Prostate gland (tissue), 2 donors: ENCODE data around the gene FBXL7. TPM values are rescaled to one million over a fixed set of nuclear protein-coding genes. Genes with fewer than 3 reads are reported as not detected.

ENCODE experiments used
- DNase-seq: peaks from one replicate; pipeline ENCODE4 v3.0.0-alpha.2; 2019; ENCODE audit warnings: low spot score
- H3K27ac ChIP-seq, 2 donors: fragments of 200-600 bp; sonication (generic); 2 replicates each; pipeline ENCODE4 v1.5.1; 2017 to 2019
- H3K27me3 ChIP-seq: fragments of 200-600 bp; sonication (generic); replicated peaks from 2 replicates; pipeline ENCODE4 v1.5.1; 2019; ENCODE audit not compliant: insufficient read depth
- H3K36me3 ChIP-seq, 2 donors: fragments of 200-600 bp; sonication (generic); 1 replicate in 1 of 2; 2 replicates in 1 of 2; pipeline versions ENCODE4 v1.5.1 to v1.8.1; 2017 to 2019
- H3K4me1 ChIP-seq: fragments of 200-600 bp; sonication (generic); replicated peaks from 2 replicates; pipeline ENCODE4 v1.5.1; 2019
- H3K4me3 ChIP-seq, 2 donors: fragments of 200-600 bp; sonication (generic); 2 replicates each; pipeline ENCODE4 v1.5.1; 2017 to 2019
- H3K9me3 ChIP-seq: fragments of 200-600 bp; sonication (generic); 2 replicates; pipeline ENCODE4 v1.5.1; 2017
- POLR2A ChIP-seq: fragments of 450-650 bp; IDR thresholded peaks from one replicate; pipeline ENCODE4 v1.6.1; 2016; ENCODE audit warnings: antibody characterized with exemption, mild to moderate bottlenecking
- POLR2AphosphoS5 ChIP-seq: sonication (generic); formaldehyde crosslinking; IDR thresholded peaks from one replicate; pipeline ENCODE4 v1.6.1; 2017; ENCODE audit warnings: antibody characterized with exemption
- WGBS: methylation state at CpG from one replicate; pipeline ENCODE4 v1.1.5; 2018; 5-methylcytosine and 5-hydroxymethylcytosine counted together
- intact Hi-C: fragments of 100-400 bp; cut with DNase I; formaldehyde crosslinking; loops from one replicate; pipeline ENCODE4 v1.14.2; 2022
- total RNA-seq, 2 donors: library from RNA; depleted of rRNA; stranded (reverse); fragments of >200 nt; gene quantifications; one replicate each; pipeline ENCODE4 v1.1.0, GENCODE V29; 2016
- TF ChIP-seq, protein P1 (sequence below), 4 experiments: fragments of 200-600 bp in 2 of 4; fragments of 450-650 bp in 2 of 4; sonication (generic) in 2 of 4; IDR thresholded peaks; 1 replicate in 3 of 4; 2 replicates in 1 of 4; pipeline ENCODE4 v1.5.1; 2016 to 2019; ENCODE audit warnings: antibody characterized with exemption in 4 of 4, mild to moderate bottlenecking in 2 of 4, moderate library complexity in 2 of 4

FBXL7 gene
- total RNA-seq, 2 donors from 2014 or later = 21.2 to 24.2 TPM

DNA sequence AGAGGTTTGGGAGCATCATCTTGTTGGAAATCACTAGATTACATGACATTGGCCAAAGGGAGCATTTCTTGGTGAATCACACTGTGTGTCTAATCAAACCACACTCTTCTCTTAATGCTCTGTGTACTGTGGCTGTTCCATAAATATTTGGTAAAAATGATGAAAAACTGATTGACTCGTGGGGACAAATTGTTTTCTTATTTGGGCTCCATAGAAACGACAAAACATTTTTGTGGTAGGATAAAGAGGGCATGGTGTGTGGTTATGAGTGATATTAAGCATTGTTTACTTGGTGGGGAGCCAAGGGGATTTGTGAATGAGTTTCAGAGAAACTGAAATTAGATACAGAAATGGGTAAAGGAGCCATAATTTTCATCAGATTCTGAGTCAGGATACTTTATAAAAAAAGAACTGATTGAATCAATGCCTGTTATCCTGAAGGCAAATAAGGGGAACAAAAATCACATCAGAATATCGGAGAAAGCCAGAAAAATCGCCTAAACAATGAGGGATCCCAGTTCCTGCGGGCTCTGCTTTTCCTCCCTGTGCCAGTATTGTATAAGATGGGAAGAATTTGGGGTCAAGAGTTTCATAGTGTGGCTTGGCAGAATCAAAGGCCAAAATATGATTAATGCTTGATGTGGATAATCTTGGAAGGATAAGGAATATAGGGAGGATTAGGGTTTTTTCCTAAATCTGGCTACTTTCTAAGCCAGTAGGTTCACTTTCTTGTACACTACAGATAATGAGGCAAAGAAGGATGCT, 33.3 kb downstream of the FBXL7 start:
- H3K4me1 ChIP-seq = no peaks in the 10 kb centered on the region
- H3K27ac ChIP-seq = no peak overlapping the region
- TF ChIP-seq POLR2AphosphoS5 (no peak), POLR2A (no peak)
- TF ChIP-seq, protein P1, sequence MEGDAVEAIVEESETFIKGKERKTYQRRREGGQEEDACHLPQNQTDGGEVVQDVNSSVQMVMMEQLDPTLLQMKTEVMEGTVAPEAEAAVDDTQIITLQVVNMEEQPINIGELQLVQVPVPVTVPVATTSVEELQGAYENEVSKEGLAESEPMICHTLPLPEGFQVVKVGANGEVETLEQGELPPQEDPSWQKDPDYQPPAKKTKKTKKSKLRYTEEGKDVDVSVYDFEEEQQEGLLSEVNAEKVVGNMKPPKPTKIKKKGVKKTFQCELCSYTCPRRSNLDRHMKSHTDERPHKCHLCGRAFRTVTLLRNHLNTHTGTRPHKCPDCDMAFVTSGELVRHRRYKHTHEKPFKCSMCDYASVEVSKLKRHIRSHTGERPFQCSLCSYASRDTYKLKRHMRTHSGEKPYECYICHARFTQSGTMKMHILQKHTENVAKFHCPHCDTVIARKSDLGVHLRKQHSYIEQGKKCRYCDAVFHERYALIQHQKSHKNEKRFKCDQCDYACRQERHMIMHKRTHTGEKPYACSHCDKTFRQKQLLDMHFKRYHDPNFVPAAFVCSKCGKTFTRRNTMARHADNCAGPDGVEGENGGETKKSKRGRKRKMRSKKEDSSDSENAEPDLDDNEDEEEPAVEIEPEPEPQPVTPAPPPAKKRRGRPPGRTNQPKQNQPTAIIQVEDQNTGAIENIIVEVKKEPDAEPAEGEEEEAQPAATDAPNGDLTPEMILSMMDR (IDR thresholded peaks at IDR 0.05) = no peak
- intact Hi-C loops = loop anchor here (10.0 kb wide), 1 partner anchor 271 kb away; no protein-coding TSS in a partner anchor
- no peaks in the 10 kb centered on the region for H3K36me3 ChIP-seq
- H3K27me3 ChIP-seq = no peaks in the 10 kb centered on the region
- H3K9me3 ChIP-seq = no peaks in the 10 kb centered on the region
- no peak overlapping the region for H3K4me3 ChIP-seq
- DNase-seq = no peak
- 81% methylated on average over 5 of the region's 5 CpGs for whole genome bisulfite sequencing

DNA sequence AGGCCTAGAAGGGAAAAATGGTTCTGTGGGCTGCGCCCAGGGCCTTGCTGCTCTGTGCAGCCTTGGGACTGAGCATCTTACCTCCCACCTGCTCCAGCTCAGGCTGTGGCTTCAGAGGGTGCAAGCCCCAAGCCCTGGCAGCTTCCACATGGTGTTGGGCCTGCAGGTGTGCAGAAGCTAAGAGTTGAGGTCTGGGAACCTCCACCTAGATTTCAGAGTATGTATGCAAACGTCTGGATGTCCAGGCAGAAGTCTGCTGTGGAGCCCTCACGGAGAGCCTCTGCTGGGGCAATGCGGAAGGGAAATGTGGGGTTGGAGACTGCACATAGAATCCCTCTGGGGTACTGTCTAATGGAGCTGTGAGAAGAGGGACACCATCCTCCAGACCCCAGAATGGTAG, 36.0 kb downstream of the FBXL7 start:
- H3K27me3 ChIP-seq = no peaks in the 10 kb centered on the region
- H3K9me3 ChIP-seq = no peaks in the 10 kb centered on the region
- H3K27ac ChIP-seq = no peak overlapping the region
- intact Hi-C loops = loop anchor here (10.0 kb wide), 1 partner anchor 269 kb away; no protein-coding TSS in a partner anchor
- no peak for DNase-seq
- TF ChIP-seq, protein P1 (IDR thresholded peaks at IDR 0.05) = no peak
- TF ChIP-seq POLR2A = no peak
- no peak for TF ChIP-seq POLR2AphosphoS5
- H3K36me3 ChIP-seq = no peaks in the 10 kb centered on the region
- WGBS = 91% methylated on average over 4 of the region's 4 CpGs
- no peaks in the 10 kb centered on the region for H3K4me1 ChIP-seq
- no peak overlapping the region for H3K4me3 ChIP-seq

DNA sequence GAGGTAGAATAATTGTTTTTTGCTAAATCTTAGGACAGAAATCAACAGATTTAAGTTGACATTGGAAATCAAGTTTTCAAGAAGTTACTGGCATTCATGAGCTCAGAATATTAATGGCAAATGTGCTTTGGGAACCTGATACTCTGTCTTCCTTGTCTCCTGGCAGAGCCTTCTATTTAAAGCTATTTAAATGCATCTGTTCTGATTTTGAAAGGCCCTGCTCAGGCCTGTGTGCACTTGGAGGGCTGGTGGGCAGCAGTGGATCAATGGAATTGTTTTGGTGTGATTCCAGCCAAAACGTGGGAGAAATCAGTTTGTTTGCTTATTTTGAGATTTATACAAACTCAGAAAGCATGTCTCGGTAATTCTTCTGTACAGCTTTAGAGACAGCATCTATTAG, 38.5 kb downstream of the FBXL7 start:
- DNase-seq = no peak
- Histone ChIP-seq H3K9me3 (no peaks in the 10 kb centered on the region), H3K4me1 (no peaks in the 10 kb centered on the region), H3K4me3 (no peak overlapping the region), H3K27me3 (no peaks in the 10 kb centered on the region), H3K36me3 (no peaks in the 10 kb centered on the region), H3K27ac (no peak overlapping the region)
- no peak for TF ChIP-seq POLR2A
- no peak for TF ChIP-seq POLR2AphosphoS5
- TF ChIP-seq, protein P1 (IDR thresholded peaks at IDR 0.05) = no peak
- 31% methylated on average over 2 of the region's 2 CpGs for WGBS
- intact Hi-C loops = loop anchor here (10.0 kb wide), 1 partner anchor 266 kb away; no protein-coding TSS in a partner anchor

DNA sequence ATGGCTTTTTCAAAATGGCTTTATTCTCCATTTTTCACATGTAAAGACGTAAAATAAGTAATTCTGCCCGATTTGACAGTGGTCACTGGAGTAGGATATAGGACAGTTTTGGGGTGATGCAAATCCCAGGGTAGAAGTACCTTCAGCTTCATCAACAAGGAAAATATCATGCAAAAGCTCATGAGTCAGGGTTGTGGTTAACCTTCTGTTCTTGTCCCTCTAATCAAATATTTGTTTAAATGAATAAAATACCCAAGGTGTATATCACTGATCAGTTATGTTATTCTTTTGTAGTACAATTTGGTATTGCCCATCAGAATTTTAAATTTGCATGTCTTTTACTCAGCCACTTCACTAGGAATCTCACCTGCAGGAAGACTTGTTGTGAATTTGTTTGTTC, 40.0 kb downstream of the FBXL7 start:
- DNase-seq = no peak
- no peaks in the 10 kb centered on the region for H3K36me3 ChIP-seq
- intact Hi-C loops = loop anchor here (10.0 kb wide), 1 partner anchor 265 kb away; no protein-coding TSS in a partner anchor
- H3K4me1 ChIP-seq = no peaks in the 10 kb centered on the region
- H3K9me3 ChIP-seq = no peaks in the 10 kb centered on the region
- TF ChIP-seq, protein P1 (IDR thresholded peaks at IDR 0.05) = no peak
- TF ChIP-seq POLR2A = no peak
- H3K27ac ChIP-seq = no peak overlapping the region
- H3K4me3 ChIP-seq = no peak overlapping the region
- no peaks in the 10 kb centered on the region for H3K27me3 ChIP-seq
- WGBS = 90% methylated on average over 2 of the region's 2 CpGs

DNA sequence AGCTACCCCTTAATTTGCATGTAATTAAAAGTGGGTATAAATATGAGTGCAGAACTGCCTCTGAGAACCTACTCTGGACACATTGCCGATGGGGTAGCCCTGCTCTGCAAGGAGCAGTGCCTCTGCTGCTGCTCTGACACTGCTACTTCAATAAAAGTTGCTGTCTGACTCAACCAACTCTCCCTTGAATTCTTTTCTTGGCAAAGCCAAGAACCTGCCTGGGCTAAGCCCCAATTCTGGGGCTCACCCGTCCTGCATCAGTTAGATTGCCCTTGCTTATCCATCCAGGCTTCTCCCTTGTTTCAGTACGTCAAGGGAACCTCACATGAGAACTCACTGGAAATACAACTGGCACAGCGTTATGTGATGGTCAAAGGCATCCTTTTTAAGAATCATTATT, 44.1 kb downstream of the FBXL7 start:
- Histone ChIP-seq H3K4me3 (no peak overlapping the region), H3K36me3 (no peaks in the 10 kb centered on the region), H3K27me3 (no peaks in the 10 kb centered on the region), H3K27ac (no peak overlapping the region), H3K9me3 (no peaks in the 10 kb centered on the region), H3K4me1 (no peaks in the 10 kb centered on the region)
- no peak for DNase-seq
- TF ChIP-seq POLR2AphosphoS5 = no peak
- no peak for TF ChIP-seq POLR2A
- TF ChIP-seq, protein P1 (IDR thresholded peaks at IDR 0.05) = no peak
- intact Hi-C loops = no loop called here
- WGBS = 64% methylated on average over 4 of the region's 4 CpGs
